ENCODE results near the gene PPP2R5B. TPM values are rescaled to one million over a fixed set of nuclear protein-coding genes. Genes with fewer than 3 reads are reported as not detected.

Gene PPP2R5B
- total RNA-seq, 1 experiment from 2014 or later, result 38.0 TPM

DNA sequence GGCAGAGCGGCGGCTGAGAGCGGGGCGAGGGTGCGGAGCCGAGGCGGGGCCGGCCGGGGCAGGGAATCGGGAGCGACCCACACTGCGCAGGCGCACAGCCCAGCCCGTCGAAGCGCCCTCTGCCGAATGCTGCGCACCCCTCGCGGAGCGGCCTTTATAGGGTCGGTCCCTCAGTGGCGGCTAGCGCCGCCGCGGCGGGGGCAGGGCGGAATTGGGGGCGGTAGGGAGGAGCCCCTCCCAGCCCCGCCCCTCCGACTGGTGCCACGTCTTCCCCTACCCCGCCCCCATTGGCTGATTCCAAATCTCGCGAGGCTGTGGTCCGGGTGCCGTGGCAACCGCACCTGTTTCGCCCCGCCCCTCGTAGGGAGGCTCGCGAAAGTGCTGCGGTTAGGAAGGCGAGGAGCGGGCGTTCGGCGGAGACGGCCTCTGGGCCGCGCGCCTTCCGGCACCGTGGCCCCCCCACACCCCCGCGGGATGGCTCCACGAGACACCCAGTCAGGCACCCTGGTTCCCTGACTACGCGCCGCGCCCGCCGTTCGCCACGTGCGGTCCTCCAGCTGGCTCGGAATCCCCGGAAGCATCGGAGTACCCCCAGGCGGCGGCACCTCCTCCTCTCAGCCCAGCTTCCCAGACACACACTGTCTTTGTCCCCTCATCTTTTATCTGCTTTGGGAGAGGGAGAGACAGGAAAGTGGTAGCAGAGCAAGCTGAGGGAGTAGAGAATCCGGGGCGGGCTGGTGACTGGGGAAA lies 45.8 kb upstream of the PPP2R5B start, which contains the start of gene EHD1:
TSS of gene EHD1 (minus strand) at position 128 of the 750 bp plus-strand sequence. CDS start 157 bp downstream, outside the sequence.
- H3K27ac Mint-ChIP-seq (ENCODE audit: low read depth, unreplicated experiment), result peak within 1 kb of the TSS; percentile 95
- H3K4me3 Mint-ChIP-seq (ENCODE audit: unreplicated experiment), result peak within 1 kb of the TSS; percentile 95
- DNase-seq (ENCODE audit: unreplicated experiment), result peak; percentile 98
- TF ChIP-seq, protein P1, sequence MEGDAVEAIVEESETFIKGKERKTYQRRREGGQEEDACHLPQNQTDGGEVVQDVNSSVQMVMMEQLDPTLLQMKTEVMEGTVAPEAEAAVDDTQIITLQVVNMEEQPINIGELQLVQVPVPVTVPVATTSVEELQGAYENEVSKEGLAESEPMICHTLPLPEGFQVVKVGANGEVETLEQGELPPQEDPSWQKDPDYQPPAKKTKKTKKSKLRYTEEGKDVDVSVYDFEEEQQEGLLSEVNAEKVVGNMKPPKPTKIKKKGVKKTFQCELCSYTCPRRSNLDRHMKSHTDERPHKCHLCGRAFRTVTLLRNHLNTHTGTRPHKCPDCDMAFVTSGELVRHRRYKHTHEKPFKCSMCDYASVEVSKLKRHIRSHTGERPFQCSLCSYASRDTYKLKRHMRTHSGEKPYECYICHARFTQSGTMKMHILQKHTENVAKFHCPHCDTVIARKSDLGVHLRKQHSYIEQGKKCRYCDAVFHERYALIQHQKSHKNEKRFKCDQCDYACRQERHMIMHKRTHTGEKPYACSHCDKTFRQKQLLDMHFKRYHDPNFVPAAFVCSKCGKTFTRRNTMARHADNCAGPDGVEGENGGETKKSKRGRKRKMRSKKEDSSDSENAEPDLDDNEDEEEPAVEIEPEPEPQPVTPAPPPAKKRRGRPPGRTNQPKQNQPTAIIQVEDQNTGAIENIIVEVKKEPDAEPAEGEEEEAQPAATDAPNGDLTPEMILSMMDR (IDR thresholded peaks at IDR 0.05; ENCODE audit: unreplicated experiment), result peak; percentile 27
- POLR2A ChIA-PET, result interaction anchor here (0.6 to 7.3 kb wide), 18 partner anchors 13 to 694 kb away, joined by 3 to 103 read pairs (median 4); partner anchors contain the start of genes CDC42BPG, FAM89B, FAU and MRPL49
- H3K9me3 Mint-ChIP-seq (ENCODE audit: unreplicated experiment), result no peaks in the 10 kb centered on the region
- H3K4me1 Mint-ChIP-seq (ENCODE audit: insufficient read depth, unreplicated experiment), result peaks cover 22% of the 10 kb centered on the region
- CTCF ChIA-PET, result interaction anchor here (0.6 to 19.1 kb wide), 10 partner anchors 10 to 905 kb away, joined by 3 to 286 read pairs (median 4); partner anchors contain the start of genes ARL2 and CDC42BPG
- no TSS peak for BruUV-seq (replicated peaks)
- H3K27me3 Mint-ChIP-seq (ENCODE audit: insufficient read depth, unreplicated experiment), result no peaks in the 10 kb centered on the region
- peaks cover 14% of the 10 kb centered on the region for H3K36me3 Mint-ChIP-seq (ENCODE audit: insufficient read depth, unreplicated experiment)
- intact Hi-C loops (cut with micrococcal nuclease), result loop anchor here (1.0 kb wide), 3 partner anchors 9 to 31 kb away; no protein-coding TSS in a partner anchor

DNA sequence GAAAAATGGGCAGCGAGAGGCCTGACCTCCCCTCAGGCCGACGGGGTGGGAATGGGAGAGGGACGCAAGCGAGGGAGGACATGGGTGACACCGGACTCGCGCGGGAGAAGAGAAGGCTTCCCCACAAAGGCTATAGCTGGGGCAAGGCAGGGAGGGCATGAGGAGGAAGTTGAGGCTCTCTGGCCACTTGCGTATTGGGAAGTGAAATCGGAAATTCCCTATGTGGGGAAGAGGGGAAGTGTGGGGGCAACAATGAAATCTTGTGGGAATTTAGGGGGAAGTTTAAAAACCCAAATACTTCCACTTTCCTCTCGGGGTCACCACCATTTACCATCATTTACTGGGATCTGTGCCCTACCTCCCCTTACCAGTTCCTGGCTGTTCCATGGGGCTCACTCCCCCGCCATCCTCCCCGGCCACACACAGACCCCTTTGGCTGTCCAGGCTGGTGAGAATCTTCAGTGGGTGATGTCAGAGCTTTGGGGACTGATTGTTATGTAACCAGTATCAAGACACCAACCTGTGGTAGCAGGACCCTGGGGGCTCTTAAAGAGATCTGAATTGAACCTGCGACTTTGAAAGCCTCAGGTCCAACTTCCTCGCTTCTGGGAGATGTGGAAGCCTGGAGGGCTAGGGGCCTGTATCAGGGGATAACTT lies 45.1 kb upstream of the PPP2R5B start:
- ChIA-PET POLR2A (interaction anchor here (0.6 to 7.3 kb wide), 11 partner anchors 14 to 367 kb away, joined by 3 to 103 read pairs (median 5); partner anchors contain the start of genes CDC42BPG, FAU, MRPL49 and SNX15), CTCF (interaction anchor here (0.6 to 19.1 kb wide), 8 partner anchors 9 to 905 kb away, joined by 3 to 286 read pairs (median 6); partner anchors contain the start of genes ARL2 and CDC42BPG)
- TF ChIP-seq, protein P1 (IDR thresholded peaks at IDR 0.05; ENCODE audit: unreplicated experiment), result no peak
- Mint-ChIP-seq H3K4me1 (ENCODE audit: insufficient read depth, unreplicated experiment) (peaks cover 22% of the 10 kb centered on the region), H3K27ac (ENCODE audit: low read depth, unreplicated experiment) (peak overlapping the region; percentile 95), H3K36me3 (ENCODE audit: insufficient read depth, unreplicated experiment) (peaks cover 9% of the 10 kb centered on the region), H3K4me3 (ENCODE audit: unreplicated experiment) (peak overlapping the region; percentile 95), H3K27me3 (ENCODE audit: insufficient read depth, unreplicated experiment) (no peaks in the 10 kb centered on the region), H3K9me3 (ENCODE audit: unreplicated experiment) (no peaks in the 10 kb centered on the region)
- DNase-seq (ENCODE audit: unreplicated experiment), result no peak
- BruUV-seq (replicated peaks), result TSS peak; percentile 81
- intact Hi-C loops (cut with micrococcal nuclease), result no loop called here

DNA sequence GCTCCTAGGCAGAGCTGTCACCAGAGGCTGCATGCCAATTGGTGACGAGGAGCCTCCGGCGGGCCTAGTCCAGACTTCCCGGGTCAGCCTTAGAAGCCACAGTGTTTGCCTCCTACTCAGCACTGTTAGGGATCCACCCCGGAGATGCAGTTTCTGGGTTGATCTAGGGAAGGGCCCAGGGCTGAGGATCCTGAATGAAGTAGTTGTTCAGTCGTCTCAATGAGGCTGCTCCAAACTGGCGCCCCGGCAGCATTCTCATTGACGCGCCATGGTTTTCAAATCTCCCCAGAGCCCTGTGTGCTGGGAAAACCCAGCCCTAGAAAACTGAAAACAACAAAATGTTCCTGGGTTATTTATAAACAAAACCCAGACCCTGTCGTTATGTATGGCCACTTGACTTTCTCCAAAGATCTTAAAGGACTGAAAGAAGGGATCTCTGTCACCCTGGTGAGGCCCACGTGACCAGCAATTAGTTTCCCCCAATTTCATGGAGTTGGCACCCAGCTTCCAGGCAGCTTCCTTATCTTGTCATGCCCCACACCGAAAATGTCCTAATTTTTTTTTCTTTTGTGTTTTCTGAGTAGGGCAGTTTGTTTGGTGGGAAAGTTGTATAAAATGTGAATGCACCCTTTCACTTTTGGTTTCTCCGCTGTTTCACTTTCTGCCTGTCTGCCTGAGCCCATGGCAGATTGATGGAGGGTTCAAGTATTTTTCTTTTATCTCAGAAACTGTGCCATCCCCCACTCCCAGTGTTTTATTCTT lies 44.1 kb upstream of the PPP2R5B start:
- Mint-ChIP-seq H3K27me3 (ENCODE audit: insufficient read depth, unreplicated experiment) (no peaks in the 10 kb centered on the region), H3K4me1 (ENCODE audit: insufficient read depth, unreplicated experiment) (peaks cover 22% of the 10 kb centered on the region), H3K27ac (ENCODE audit: low read depth, unreplicated experiment) (no peak overlapping the region), H3K9me3 (ENCODE audit: unreplicated experiment) (no peaks in the 10 kb centered on the region), H3K36me3 (ENCODE audit: insufficient read depth, unreplicated experiment) (peaks cover 1% of the 10 kb centered on the region), H3K4me3 (ENCODE audit: unreplicated experiment) (no peak overlapping the region)
- intact Hi-C loops (cut with micrococcal nuclease), result no loop called here
- ChIA-PET CTCF (interaction anchor here (0.6 to 19.1 kb wide), 7 partner anchors 8 to 617 kb away, joined by 3 to 286 read pairs (median 5); partner anchors contain the start of genes ARL2 and CDC42BPG), POLR2A (interaction anchor here (7.3 kb wide), 1 partner anchor 15 kb away, joined by 103 read pairs; no protein-coding TSS in a partner anchor)
- BruUV-seq (replicated peaks), result no TSS peak
- TF ChIP-seq, protein P1 (IDR thresholded peaks at IDR 0.05; ENCODE audit: unreplicated experiment), result no peak
- no peak for DNase-seq (ENCODE audit: unreplicated experiment)

Measured in MCF 10A (cell line).